RWPE2 (cell line): ENCODE data around the gene MEPCE.

Experiments used
- ATAC-seq: fragments of 200-7000 bp; cut with Tn5 transposase; 3 replicates; pipeline ENCODE4 v1.9.1; 2021; ENCODE audit warnings: low read depth
- DNase-seq: peaks from one replicate; pipeline ENCODE4 v3.0.0-alpha.2; 2020; ENCODE audit warnings: low spot score
- H3K27ac ChIP-seq: fragments of 450-650 bp; 2 replicates; pipeline ENCODE4 v1.5.1; 2017; ENCODE audit warnings: mild to moderate bottlenecking; ENCODE audit not compliant: poor library complexity, severe bottlenecking
- H3K27me3 ChIP-seq: fragments of 250-450 bp; sonication (Bioruptor Pico); 2 replicates; pipeline ENCODE4 v1.5.1; 2021; ENCODE audit warnings: mild to moderate bottlenecking, moderate library complexity; ENCODE audit not compliant: insufficient read depth, poor library complexity, severe bottlenecking
- H3K36me3 ChIP-seq: fragments of 250-450 bp; sonication (Bioruptor Pico); 2 replicates; pipeline ENCODE4 v1.5.1; 2020; ENCODE audit warnings: low read depth, mild to moderate bottlenecking, moderate library complexity
- H3K4me1 ChIP-seq: fragments of 250-450 bp; sonication (Bioruptor Pico); 2 replicates; pipeline ENCODE4 v1.5.1; 2021; ENCODE audit warnings: mild to moderate bottlenecking, moderate library complexity; ENCODE audit not compliant: insufficient read depth, poor library complexity, severe bottlenecking
- H3K4me3 ChIP-seq: fragments of 250-450 bp; sonication (Bioruptor Pico); 2 replicates; pipeline ENCODE4 v1.5.1; 2021; ENCODE audit warnings: mild to moderate bottlenecking, moderate library complexity; ENCODE audit not compliant: severe bottlenecking
- H3K9me3 ChIP-seq: fragments of 250-450 bp; sonication (Bioruptor Pico); 2 replicates; pipeline ENCODE4 v1.5.1; 2021; ENCODE audit warnings: mild to moderate bottlenecking, moderate library complexity; ENCODE audit not compliant: severe bottlenecking
- CTCF ChIP-seq: fragments of 450-650 bp; IDR thresholded peaks from one replicate; pipeline ENCODE4 v1.5.1; 2017; ENCODE audit warnings: mild to moderate bottlenecking, moderate library complexity; ENCODE audit not compliant: poor library complexity, severe bottlenecking

MEPCE gene

GRCh38 chr7:100469227-100470044 lies 39.8 kb downstream of the MEPCE start:
- H3K27me3 ChIP-seq, result no peaks in the 10 kb centered on the region
- DNase-seq (no peak), ATAC-seq (peak; percentile 80)
- H3K4me1 ChIP-seq, result no peaks in the 10 kb centered on the region
- peak; percentile 87 for TF ChIP-seq CTCF
- no peak overlapping the region for H3K27ac ChIP-seq
- peaks cover 16% of the 10 kb centered on the region for H3K36me3 ChIP-seq
- H3K9me3 ChIP-seq, result no peaks in the 10 kb centered on the region
- H3K4me3 ChIP-seq, result no peak overlapping the region

DNA sequence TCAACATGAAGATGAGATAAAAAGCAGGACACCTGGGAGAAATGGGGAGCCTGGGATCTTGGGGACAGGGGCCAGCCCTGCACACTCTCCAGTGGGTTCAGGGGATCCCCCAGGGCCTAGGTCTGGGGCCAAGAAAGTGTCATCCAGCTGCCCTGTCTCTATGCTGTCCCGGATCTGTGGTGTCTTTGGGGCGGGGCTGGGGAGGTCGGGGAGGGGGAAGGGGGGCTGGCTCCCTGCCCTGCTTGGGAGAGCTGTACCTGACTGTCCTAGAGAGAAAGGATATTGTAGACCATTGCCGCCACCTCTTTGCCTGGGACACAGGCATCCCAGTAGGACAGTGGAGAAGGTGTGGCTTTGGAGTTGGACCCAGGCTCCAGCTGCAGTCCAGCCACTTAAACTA lies 41.4 kb downstream of the MEPCE start:
- Histone ChIP-seq H3K27me3 (no peaks in the 10 kb centered on the region), H3K4me3 (no peak overlapping the region), H3K4me1 (no peaks in the 10 kb centered on the region), H3K36me3 (peaks cover 27% of the 10 kb centered on the region), H3K9me3 (no peaks in the 10 kb centered on the region), H3K27ac (no peak overlapping the region)
- TF ChIP-seq CTCF, result no peak
- ATAC-seq, result no peak
- DNase-seq, result no peak

- H3K4me3 ChIP-seq, result no peak overlapping the region
Measured at GRCh38 chr7:100472121-100472851, 42.7 kb downstream of the MEPCE start.

DNA sequence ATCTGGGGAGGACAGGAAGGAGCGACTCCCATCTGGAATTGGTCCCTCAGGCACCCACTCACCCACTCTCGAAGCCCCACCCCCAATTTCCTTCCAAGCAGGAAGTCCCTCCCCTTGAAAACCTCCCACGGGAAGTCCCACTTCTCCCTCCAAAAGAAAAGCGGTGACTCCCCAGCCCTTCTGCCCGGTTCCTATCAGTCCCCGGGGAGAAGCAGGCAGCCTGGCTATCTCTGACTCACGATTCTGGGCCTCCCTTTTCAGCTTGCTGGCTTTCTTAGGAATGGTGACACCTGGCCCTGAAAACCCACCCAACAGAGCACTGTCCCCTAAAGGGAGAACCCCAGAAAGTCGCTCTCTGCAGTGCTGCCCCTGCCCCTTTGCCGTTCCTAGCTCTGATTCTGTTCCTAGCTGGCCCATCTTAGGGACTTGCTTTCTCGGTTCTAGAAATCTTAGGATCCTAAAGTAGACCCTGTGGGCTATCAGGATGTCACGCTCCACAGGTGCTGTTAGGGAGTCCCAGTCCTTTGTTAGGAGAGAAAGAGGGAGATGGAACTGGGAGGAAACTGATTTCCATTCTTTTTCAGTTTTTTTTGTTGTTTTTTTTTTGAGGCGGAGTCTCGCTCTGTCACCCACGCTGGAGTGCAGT lies 43.3 kb downstream of the MEPCE start:
- H3K27ac ChIP-seq, result peak overlapping the region; percentile 19
- no peaks in the 10 kb centered on the region for H3K9me3 ChIP-seq
- H3K4me1 ChIP-seq, result no peaks in the 10 kb centered on the region
- H3K27me3 ChIP-seq, result no peaks in the 10 kb centered on the region
- ATAC-seq, result no peak
- DNase-seq, result no peak
- H3K4me3 ChIP-seq, result no peak overlapping the region
- H3K36me3 ChIP-seq, result peaks cover 22% of the 10 kb centered on the region
- no peak for TF ChIP-seq CTCF

More at GRCh38 chr7:100472121-100472851, 42.7 kb downstream of the MEPCE start:
- Histone ChIP-seq H3K9me3 (no peaks in the 10 kb centered on the region), H3K27me3 (no peaks in the 10 kb centered on the region), H3K27ac (peak overlapping the region; percentile 19), H3K36me3 (peaks cover 22% of the 10 kb centered on the region), H3K4me1 (no peaks in the 10 kb centered on the region)
- no peak for ATAC-seq
- no peak for DNase-seq
- no peak for TF ChIP-seq CTCF
